GM18498 (cell line): ENCODE measurements around the gene RPGRIP1L.

Source experiments
- ATAC-seq: cut with Tn5 transposase; IDR thresholded peaks from one replicate; pipeline ENCODE4 v1.9.1; 2021; ENCODE audit warnings: mild to moderate bottlenecking, moderate library complexity; ENCODE audit not compliant: unreplicated experiment

Gene RPGRIP1L

DNA sequence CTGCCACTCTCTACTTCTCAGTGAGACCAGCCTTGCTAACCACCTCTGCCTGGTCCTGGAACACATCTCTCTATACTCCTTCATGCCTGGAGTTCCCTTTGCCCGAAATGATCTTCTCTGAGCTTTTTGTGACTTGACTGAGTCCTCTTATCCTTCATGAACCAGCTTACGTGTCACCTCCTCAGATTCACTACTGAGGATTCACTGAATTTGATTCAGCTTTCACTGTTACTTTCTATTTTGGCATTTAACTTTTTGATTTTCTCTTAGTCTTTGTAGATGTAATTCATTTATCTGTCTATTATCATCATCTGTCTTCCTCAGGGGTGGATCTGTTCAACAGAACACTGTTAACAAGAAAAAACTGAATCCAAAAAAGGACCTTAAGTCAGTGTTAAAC is 95.6 kb downstream of the RPGRIP1L start:
- ATAC-seq: no peak

DNA sequence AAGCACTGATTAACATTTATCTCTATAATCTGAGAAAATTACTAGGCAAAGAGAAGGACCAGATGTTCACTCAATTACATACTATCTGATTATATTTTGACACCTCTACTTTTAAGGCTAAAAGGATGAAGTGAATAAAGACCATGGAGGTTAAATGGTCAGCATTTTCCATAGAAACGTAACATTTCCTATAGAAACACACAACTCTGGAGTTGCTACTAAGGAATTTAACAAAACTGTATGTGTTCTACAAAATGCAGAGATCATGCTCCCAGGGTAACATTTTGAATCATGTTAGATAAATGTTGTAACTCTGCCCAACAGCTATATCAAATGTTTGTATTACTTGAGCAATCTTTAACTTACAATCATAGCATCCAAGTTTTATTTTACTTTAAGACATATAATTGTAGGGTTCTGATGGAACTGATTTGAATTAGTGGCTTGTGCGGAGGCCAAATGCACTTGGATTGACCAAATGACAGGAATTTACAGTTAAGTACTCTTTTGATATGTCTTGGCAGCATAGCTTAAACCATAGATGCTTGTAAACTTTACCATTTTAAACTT is 97.7 kb downstream of the RPGRIP1L start:
- ATAC-seq: no peak

DNA sequence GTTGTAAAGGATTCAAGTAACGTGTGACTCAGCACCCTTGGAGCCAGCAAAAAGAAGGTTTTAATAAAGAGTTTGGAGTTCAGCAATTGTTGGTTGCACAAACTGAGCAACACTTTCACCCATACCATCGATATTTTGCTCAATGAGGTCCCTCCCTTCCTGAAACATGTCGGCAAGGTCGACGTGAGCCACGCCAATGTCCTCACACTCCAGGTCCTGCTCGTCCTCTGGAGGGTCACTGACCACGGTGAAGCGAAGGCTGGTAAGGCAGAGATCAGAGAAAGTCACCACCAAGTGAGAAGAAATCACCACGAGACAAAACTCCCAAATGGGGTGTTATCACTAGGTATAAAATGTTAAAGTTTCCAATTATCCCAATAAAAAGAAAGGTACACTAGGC is 98.3 kb downstream of the RPGRIP1L start:
- ATAC-seq: no peak

DNA sequence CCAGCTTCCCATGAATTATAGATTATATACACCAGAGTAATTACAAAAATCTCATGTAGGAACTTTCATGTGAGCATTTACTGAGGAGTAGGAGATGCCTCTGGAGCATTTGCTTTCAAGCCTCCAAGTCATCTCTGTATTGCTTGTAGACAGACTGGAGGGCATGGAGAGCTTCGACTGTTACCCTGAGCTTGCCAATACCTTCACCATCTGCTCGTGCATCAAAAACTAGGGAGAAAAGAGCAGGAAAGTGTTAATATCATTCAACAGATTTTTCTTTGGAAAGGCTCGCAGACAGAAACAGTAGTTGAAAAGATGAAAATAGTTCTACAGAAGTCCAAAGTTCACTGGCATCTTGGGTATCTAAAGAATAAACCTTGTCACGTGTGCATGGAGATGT is 101.7 kb downstream of the RPGRIP1L start:
- no peak for ATAC-seq

DNA sequence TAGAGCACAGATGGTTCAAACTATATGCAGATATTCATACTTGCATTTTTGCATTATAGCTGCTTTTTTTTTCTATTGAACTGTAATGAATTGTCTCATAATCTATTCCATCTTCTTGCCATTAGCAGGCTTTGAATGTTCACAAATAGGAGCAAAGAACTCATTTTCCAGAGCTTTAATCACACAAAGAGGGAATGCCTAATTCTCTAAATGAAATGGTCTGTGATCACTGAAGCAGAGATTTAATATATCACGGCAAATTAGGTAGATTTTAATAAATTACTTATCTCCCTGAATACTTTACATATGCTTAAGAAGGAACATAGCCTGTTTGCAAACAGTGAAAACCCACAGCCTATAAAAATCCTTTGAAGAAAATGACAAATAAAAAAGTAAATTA is 103.0 kb downstream of the RPGRIP1L start:
- ATAC-seq: no peak

DNA sequence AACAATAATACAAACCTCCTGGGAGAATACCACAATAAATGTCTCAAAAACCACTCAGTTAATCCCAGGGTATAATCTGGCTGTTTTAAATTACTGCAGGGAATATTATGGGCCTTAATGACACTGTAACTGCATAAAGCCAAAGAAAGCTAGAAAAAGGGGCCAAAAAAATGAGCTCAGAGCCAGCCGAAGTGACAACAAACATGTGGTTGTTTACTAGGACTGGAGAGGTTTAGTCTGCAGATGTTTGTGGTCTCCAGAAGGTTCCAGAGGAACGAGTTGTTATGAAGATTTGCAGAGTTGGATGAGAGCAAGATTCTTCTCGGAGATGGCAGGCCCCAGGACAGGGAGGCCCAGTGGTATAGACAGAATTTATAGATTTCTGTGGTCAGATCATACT is 103.5 kb downstream of the RPGRIP1L start:
- no peak for ATAC-seq

DNA sequence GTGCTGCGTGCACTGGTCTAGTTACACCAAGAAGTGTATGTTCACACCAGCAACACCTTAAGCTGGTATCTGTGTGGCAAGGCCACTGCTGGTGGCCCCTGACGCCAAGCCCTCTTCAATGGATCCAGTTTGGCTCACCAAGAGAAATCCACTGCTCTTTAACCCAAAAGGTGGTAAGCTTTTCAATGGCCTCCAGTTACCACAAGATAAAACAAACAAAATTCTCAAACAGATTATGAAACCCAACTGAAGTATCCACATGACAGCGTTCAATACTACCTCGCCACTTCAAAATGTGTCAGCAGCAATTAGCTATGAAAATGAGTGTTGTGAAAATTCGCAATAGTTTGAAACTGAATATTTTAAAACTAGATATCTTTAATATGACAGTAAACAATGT is 104.1 kb downstream of the RPGRIP1L start:
- no peak for ATAC-seq

DNA sequence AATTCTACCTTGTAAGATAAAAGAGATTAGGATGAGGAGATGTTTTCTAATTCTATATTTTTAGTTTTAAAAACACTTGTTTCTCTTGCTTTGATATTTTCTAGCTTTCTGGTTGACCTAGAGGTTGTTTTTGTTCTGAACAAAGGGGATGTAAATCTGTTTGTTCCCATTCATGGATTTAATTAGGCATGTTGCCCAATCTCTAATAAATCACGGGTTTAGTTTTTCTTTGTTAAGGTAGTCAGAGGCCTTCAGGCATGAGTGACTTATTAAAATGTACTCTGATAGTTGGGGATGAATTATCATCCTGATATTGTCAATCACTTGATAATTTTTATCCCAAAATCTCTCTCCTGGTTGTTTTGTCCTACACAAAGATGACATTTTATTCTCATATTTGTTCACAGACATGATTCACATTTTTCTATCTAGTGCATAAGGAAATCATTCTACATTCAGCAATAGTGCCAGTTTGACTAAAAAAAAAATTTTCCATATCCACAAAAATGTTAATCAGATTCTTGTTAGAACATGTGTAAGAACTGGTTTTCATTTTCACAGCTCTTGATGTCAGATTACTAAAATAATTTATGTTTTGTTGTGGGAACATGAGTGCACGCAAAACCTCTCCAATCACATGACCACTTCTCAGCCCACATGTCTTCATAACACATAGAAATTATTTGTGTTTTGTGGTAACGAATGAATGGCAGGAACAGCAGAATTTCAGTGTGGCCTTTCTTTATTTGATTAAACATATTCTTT is 105.0 kb downstream of the RPGRIP1L start:
- ATAC-seq: no peak

DNA sequence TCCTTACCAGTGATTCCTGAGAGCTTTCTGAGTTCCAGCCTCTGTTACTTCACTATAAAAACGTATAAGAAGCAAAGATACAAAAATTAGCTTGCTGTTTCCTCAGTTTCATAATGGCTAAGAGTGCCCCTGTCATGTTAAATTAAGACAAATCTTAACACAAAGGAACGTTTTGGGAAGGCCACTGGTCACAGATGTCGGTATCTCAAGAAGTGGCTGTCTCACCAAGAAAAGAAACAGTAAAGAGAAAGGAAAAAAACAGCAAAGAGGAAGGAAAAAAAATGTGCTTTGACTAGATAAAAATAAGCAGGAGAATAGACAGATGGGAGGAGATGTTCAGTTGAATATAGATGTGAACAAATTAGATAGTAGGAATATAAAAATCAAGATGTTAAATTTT is 105.9 kb downstream of the RPGRIP1L start:
- no peak for ATAC-seq

DNA sequence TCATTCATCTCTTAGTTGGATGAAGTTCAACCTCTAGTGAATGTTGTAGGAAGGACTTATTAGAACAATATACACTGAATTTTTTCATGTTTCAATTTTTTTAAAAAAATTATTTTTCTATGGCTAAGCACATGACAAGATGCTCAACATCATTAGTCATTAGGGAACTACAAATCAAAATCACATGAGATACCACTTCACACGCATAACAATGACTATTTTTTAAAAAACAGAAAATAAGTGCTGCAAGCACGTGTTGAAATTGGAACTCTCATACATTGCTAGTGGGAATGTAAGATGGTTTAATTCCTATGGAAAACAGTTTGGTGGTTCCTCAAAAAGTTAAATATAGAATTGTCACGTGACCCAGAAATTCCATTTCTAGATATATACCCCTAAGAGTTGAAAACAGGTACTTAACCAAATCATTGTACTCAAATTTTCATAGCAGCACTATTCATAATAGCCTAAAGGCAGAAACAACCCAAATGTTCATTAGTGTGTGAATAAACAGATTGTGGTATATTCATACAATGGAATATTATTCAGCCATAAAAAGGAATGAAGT is 115.5 kb downstream of the RPGRIP1L start:
- ATAC-seq: no peak

DNA sequence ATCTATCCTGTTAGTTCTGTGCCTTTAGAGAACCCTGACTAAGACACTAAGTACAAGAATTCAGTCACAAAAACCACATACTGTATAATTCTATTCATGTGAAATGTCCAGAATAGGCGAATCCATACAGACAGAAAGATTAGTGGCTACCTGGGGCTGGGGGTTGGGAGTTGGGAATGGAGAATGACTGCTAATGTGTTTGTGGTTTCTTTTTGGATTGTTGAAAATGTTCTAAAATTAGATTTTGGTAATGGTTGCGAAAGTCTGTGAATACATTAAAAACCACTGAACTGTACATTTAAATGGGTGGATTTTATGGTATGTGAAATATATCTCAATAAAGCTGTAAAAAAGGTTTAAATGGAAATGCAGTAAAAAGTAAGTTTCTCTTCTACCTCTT is 120.3 kb downstream of the RPGRIP1L start:
- ATAC-seq: no peak

DNA sequence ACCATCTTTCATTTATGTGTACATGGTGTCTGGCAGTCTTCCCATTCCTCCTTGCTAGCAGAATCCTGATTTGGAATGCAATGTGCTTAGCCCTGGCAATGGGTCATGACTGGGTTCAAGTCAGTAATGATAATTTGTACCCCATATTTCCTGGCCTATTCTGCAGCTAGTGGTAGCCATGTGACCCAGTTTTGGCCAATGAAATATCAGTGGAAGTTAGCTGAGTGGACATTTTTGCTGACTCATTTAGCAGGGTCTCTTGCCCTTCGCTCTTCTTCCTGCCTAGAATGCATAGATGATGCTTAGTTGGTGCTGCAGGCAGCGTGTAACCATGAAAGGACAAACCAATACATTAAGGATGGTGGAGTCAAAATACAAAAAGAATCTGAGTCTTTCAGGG is 121.9 kb downstream of the RPGRIP1L start:
- no peak for ATAC-seq

DNA sequence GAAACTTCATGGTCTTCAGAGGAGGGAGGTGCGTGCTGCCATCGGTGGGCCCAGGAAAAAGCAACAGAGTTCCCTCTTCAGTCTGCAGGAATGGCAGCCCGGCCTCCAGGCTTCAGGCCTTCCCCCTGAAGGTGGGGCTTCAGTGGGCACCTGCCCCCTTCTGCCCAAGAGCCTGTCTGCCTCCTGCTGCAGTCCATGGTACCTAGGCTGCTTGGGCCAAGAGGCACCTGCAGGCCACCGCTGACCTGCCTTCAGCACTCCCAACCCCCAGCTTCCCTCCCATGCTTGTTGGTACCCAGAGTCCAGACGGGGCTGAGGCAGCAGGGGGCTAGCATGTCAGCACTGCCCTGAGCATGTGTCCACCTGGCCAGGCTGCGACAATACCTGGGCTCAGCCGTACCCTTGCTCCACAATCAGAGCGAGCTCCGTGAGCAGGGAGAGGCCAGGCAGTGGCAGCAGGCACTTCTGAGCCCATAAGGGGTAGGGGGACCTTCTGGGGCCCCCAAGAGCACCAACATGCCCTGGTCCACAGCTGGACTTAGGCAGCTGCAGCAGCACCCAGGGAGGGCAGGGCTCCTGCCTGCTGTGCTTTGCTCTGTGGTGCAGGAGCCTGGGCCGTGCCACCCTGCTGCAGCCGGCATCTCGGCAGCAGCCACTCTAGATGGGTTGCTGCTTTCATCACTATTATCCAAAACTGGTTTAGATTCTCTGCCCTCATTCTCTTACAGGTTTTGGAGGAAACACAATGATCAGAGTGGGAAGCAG is 123.4 kb downstream of the RPGRIP1L start:
- ATAC-seq: no peak

DNA sequence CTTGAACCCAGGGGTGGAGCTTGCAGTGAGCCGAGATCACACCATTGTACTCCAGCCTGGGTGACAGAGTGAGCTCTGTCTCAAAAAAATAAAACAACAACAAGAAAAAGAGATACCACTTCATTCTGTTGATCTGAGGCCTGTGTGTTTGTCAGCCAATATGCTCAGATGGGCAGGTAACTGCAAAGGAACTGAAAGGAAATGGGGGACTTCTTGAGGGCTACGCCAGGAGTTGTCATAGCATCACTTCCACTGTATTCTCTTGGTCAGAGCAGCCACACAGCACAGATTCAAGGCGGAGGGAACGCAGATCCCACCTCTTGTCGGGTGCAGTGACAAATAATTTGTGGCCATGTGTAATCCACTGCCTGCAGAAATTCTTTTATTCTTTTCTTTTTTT is 126.8 kb downstream of the RPGRIP1L start:
- ATAC-seq: no peak

DNA sequence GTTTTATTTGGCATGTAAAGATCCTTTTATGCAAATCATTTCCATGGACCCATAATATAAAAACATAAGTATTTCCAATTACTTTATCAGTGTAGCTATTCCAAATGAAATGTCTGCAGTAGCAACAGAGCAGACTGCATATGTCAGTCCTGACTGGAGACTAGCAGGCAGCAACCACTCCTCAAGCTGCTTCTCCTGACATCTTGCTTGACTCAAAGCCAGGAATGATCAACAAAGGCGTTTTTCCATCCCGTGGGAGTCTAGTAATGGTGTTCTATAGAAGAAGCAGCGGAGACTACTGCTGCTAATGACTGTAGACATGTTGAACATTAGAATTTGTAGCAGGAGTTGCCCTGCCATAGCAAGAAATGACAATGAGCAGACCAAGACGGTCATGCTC is 127.4 kb downstream of the RPGRIP1L start:
- no peak for ATAC-seq

DNA sequence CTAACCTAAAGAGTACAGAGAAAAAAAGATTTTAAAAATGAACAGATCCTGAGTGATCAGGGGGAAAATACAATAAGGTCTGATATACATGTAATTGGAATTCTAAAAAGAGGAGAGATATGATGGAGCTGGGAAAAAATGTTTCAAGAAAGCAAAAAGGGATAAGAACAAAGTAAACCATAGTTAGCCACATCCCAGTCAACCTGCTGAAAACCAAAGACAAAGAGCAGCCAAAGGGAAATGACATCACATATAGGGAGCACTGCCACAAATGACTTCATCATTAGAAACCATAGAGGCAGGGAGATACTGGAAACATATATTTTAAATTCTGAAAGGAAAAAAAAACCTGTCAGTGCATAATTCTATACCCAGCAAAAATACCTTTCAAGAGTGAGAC is 131.9 kb downstream of the RPGRIP1L start:
- ATAC-seq: no peak

DNA sequence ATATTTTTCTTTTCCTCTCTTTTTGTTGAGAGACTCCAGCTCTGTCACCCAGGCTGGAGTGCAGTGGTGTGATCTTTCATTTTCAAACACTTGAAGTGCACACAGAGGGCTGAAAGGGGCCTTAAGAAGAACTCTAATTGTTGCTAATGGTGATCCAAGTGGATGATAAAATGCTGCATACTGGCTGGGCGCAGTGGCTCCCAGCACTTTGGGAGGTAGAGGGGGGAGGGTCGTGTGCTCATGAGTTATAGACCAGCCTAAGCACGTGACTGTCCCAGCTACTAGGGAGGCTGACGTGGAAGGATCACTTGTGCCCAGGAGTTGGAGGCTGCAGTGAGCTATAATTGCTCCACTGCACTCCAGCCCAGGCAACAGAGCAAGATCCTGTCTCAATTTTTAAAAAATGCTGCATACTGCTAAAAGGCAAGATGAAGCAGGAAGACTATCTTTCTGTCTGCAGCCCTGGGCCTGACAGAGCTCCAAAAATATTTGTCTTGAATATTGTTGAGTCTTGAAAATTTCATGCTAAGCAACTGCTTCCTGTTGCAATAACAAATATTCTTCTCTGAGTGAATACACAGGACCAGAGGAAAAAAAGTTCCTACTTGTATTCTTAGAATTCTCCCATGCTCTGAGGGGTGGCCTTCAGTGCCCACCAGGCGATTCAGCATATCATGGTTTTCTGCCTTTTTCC is 137.0 kb downstream of the RPGRIP1L start:
- no peak for ATAC-seq

DNA sequence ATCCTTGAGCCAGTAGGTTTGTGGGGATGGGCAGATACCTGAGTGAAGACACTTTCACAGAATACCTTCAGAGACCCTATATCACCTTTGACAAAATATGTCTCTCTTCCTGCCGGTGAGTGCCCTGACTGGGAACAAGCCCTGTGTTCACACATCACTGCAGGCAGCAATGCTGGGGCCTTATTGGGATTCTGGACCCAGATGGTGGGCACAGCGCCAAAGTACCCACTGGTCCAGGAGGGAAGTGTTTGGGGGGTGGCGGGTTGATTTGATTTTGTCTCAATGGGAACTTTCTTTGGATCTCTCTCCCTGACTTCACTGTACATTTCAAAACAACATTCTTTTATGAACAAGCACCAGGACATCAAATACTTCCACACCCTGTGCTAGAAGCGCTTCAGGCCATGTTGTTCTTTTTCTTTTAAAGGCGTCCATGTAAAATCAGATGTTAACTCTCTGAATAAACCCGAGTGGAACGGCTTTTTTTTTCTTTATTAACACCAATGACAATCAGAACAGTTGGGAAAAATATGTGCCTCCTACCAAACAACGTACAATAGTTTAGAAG is 138.3 kb downstream of the RPGRIP1L start:
- no peak for ATAC-seq

DNA sequence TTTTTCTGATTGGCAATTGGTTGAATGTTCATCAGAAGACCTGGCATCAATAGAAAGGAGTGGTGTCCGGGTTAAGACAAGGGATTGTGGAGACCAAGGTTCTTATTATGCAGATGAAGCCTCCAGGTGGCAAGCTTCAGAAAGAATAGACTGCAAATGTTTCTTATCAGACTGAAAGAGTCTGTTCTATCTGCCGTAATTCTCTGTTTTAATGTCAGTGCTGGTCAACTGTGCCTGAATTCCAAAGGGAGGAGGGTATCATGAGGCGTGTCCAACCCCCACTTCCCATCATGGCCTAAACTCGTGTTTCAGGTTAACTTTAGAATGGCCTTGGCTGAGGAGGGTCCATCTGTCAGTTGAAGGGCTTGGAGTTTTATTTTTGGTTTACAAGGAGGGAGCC is 140.2 kb downstream of the RPGRIP1L start:
- no peak for ATAC-seq

DNA sequence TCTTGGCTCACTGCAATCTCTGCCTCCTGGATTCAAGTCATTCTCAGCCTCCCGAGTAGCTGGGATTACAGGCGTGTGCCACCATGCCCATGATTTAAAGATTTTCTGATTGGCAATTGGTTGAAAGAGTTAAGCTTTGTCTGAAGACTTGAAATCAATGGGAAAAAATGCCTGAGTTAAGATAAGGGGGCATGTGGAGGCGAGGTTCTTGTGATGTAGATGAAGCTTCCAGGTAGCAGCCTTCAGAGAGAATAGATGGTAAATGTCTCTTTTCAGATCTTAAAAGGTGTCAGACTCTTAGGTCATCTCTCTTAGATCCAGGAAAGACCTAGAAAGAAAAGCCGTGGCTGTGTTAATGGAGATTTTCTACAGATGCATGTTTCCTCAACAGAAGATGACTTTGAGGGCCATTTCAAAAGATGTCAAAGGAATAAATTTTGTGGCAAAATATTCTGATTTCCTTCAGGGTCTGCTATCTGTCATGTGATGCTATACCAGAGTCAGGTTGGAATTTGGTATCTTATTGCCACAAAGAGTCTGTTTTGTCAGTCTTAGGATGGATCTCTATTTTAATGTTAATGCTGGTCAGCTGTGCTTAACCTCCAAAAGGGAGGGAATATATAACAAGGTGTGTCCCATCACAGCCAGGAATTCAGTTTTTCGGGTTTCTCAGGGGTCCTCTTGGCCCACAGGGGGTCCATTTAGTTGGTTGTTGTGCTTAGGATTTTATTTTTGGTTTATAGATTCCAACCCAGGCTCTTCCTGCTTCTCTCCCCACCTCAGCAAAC is 142.4 kb downstream of the RPGRIP1L start:
- ATAC-seq: no peak
